Subcutaneous abdominal adipose tissue (tissue), 5 donors: ENCODE results near the gene CD1C.
"Not testable (repeated sequence)": the region's sequence is repeated elsewhere in the genome, so short reads cannot be mapped to it uniquely, and the experiment has no call there.

Experiments used
- H3K27ac ChIP-seq: one replicate; pipeline ENCODE4 v1.7.0; 2013; ENCODE audit warnings: low read depth, mild to moderate bottlenecking, inconsistent platforms, low read length, moderate library complexity
- H3K27me3 ChIP-seq, 5 donors: one replicate each; pipeline ENCODE4 v1.7.0; 2013; ENCODE audit warnings: low read length in 5 of 5, inconsistent platforms in 1 of 5; ENCODE audit not compliant: control insufficient read depth in 5 of 5, insufficient read depth in 4 of 5
- H3K36me3 ChIP-seq, 5 donors: one replicate each; pipeline ENCODE4 v1.7.0; 2013; ENCODE audit warnings: low read length in 5 of 5; ENCODE audit not compliant: control insufficient read depth in 5 of 5, insufficient read depth in 5 of 5
- H3K4me1 ChIP-seq, 5 donors: one replicate each; pipeline ENCODE4 v1.7.0; 2013; ENCODE audit warnings: low read length in 5 of 5, mild to moderate bottlenecking in 3 of 5, moderate library complexity in 1 of 5; ENCODE audit not compliant: control insufficient read depth in 5 of 5, insufficient read depth in 5 of 5
- H3K4me3 ChIP-seq, 5 donors: one replicate each; pipeline ENCODE4 v1.7.0; 2013; ENCODE audit warnings: low read length in 5 of 5, low read depth in 1 of 5
- H3K9ac ChIP-seq, 5 donors: one replicate each; pipeline ENCODE4 v1.7.0; 2013; ENCODE audit warnings: low read length in 5 of 5, mild to moderate bottlenecking in 4 of 5, moderate library complexity in 3 of 5
- H3K9me3 ChIP-seq, 5 donors: one replicate each; pipeline ENCODE4 v1.7.0; 2013; ENCODE audit warnings: low read length in 5 of 5; ENCODE audit not compliant: control insufficient read depth in 5 of 5
- donor health status: healthy.
- donor health status: healthy.
- donor health status: healthy.
- donor health status: healthy.
- donor health status: healthy.

CD1C gene

DNA sequence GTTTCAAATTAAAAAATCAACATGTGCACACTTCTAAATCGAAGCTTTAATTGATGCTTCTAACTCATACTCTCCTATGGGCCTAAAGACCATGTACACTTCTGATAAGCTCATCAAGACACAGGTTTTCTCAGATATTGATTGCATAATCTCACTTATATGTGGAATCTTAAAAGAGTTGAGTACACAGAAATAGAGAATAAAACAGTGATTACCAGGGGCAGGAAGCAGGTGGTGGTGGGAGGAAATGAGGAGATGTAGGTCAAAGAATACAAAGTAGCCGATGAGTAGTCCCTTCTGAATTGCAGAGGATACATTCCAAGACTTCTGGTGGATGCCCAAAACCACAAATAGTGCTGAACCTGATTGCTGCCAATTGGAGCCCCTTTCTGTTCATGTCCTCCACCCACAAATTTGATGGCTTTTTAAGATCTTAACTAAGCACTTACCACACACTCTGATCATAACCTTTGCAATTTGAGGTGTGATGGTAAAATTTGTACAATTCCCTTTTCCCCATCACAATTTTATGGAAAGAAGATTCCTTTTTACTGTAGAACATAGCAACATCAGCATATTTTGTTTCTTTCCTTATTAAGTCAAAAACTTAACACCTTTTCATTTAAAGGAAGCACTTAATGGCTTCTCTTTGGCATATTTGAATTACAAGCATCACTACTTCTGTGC, 44.9 kb downstream of the CD1C start:
- Histone ChIP-seq H3K9ac (no peak overlapping the region), H3K9me3 (no peaks in the 10 kb centered on the region), H3K4me1 (no peaks in the 10 kb centered on the region), H3K4me3 (no peak overlapping the region), H3K36me3 (no peaks in the 10 kb centered on the region), H3K27me3 (peaks cover 0 to 3% (median 0%) of the 10 kb centered on the region in 5 donors), H3K27ac (no peak overlapping the region)

DNA sequence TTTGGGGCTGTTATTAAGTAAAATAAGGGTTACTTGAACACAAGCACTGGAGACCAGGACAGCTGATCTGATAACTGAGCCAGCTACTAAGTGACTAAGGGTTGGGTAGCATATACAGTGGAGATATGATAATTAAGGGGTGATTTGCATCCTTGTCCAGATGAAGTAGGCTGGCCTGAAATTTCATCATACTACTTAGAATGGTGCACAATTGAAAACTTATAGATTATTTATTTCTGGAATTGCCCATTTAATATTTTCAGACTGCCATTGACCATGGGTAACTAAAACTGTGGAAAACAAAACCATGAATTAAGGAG, 45.5 kb downstream of the CD1C start:
- Histone ChIP-seq H3K4me1 (no peaks in the 10 kb centered on the region), H3K9me3 (no peaks in the 10 kb centered on the region), H3K36me3 (no peaks in the 10 kb centered on the region), H3K27me3 (peaks cover 0 to 3% (median 0%) of the 10 kb centered on the region in 5 donors), H3K9ac (no peak overlapping the region), H3K4me3 (no peak overlapping the region), H3K27ac (no peak overlapping the region)

DNA sequence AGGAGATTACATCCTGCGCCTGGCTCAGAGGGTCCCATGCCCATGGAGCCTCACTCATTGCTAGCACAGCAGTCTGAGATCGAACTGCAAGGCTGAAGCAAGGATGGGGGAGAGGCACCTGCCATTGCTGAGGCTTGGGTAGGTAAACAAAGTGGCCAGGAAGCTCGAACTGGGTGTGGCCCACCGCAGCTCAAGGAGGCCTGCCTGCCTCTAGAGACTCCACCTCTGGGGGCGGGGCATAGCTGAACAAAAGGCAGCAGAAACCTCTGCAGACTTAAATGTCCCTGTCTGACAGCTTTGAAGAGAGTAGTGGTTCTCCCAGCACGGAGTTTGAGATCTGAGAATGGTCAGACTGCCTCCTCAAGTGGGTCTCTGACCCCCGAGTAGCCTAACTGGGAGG, 46.7 kb downstream of the CD1C start:
- H3K36me3 ChIP-seq, H3K9ac ChIP-seq, H3K4me1 ChIP-seq, H3K4me3 ChIP-seq, H3K27me3 ChIP-seq, H3K27ac ChIP-seq, H3K9me3 ChIP-seq: not testable (repeated sequence)
